Measurements from ENCODE around the gene STAMBPL1.

Gene STAMBPL1

DNA sequence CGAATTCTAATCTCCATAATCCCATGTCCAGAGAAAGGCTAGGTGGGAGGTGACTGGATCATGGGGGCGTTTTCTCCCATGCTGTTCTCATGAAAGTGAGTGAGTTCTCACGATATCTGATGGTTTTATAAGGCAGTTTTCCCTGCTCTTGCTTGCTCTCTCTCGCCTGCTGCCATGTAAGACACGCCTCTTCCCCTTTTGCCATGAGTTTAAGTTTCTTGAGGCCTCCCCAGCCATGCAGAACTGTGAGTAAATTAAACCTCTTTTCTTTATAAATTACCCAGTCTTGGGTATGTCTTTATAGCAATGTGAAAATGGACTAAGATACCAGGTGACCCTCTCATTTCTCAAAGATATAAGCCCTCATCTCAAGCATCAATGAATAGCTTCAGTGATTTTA, 73.6 kb downstream of the STAMBPL1 start:
- TF ChIP-seq, protein P1, sequence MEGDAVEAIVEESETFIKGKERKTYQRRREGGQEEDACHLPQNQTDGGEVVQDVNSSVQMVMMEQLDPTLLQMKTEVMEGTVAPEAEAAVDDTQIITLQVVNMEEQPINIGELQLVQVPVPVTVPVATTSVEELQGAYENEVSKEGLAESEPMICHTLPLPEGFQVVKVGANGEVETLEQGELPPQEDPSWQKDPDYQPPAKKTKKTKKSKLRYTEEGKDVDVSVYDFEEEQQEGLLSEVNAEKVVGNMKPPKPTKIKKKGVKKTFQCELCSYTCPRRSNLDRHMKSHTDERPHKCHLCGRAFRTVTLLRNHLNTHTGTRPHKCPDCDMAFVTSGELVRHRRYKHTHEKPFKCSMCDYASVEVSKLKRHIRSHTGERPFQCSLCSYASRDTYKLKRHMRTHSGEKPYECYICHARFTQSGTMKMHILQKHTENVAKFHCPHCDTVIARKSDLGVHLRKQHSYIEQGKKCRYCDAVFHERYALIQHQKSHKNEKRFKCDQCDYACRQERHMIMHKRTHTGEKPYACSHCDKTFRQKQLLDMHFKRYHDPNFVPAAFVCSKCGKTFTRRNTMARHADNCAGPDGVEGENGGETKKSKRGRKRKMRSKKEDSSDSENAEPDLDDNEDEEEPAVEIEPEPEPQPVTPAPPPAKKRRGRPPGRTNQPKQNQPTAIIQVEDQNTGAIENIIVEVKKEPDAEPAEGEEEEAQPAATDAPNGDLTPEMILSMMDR (IDR thresholded peaks at IDR 0.05; ENCODE audit: unreplicated experiment in 3 of 3): no peak
- no peaks in the 10 kb centered on the region for H3K36me3 Mint-ChIP-seq (ENCODE audit: low read depth)
- H3K27me3 Mint-ChIP-seq (ENCODE audit: low read depth): peaks cover 4% of the 10 kb centered on the region
- peak overlapping the region; percentile 12 to 96 (median 91) for H3K27ac Mint-ChIP-seq
- H3K4me3 Mint-ChIP-seq: peak overlapping the region in 1 of 3 experiments; percentile 10
- H3K4me1 Mint-ChIP-seq: peaks cover 58% of the 10 kb centered on the region
- H3K9me3 Mint-ChIP-seq: no peaks in the 10 kb centered on the region

DNA sequence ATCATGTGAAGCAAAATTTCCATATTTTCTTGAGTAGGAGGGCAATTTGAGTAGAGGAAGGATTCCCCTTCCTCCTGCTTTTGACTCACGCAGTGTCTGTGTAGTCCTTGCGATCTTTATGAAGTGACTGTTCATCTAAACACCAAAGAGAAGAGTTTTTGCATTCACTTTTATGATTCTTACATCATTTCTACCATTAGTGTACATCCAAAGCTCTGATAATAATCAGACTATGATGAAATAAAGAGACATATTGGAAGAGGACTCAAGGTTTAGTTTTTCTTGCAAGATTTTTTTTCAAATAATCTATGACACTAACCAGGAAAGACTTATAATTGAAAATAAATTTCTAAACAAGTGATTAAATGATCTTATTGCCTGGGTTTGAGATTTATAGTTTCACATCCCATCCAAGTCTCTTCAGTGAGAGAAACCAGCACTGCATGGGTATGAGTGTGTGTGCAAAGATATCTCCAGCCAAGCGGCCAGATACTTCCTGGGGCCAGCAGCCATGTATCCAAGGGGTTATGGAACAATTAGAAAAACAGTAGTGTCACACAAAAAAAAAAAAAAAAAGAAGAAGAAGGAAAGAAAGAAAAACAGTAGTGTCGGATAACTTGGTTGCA, 74.5 kb downstream of the STAMBPL1 start:
- H3K4me3 Mint-ChIP-seq: no peak overlapping the region
- H3K4me1 Mint-ChIP-seq: peaks cover 50% of the 10 kb centered on the region
- H3K36me3 Mint-ChIP-seq (ENCODE audit: low read depth): no peaks in the 10 kb centered on the region
- no peaks in the 10 kb centered on the region for H3K9me3 Mint-ChIP-seq
- peaks cover 4% of the 10 kb centered on the region for H3K27me3 Mint-ChIP-seq (ENCODE audit: low read depth)
- H3K27ac Mint-ChIP-seq: peak overlapping the region in 2 of 3 experiments; percentile 9 to 96
- TF ChIP-seq, protein P1 (IDR thresholded peaks at IDR 0.05; ENCODE audit: unreplicated experiment in 3 of 3): no peak

DNA sequence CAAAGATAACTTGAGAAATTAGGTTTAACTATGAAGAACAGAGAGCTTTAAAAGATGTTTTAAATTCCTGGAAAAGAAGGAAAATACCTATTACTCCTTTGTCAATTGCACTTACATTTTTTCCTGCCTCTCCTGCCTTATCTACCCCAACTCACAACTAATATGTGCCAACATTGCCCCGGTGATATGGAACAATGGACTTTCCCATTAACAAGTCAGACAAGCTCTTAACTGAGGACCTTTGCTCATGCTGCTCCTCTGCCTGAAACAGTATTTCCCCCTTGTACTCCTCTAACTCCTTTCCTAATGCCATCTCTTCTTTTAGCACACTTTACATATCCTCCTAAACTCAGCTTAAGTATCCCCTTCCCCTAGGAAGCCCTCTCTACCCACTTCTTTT, 77.3 kb downstream of the STAMBPL1 start:
- H3K36me3 Mint-ChIP-seq (ENCODE audit: low read depth): no peaks in the 10 kb centered on the region
- TF ChIP-seq, protein P1 (IDR thresholded peaks at IDR 0.05; ENCODE audit: unreplicated experiment in 3 of 3): no peak
- H3K4me1 Mint-ChIP-seq: peaks cover 24% of the 10 kb centered on the region
- no peaks in the 10 kb centered on the region for H3K9me3 Mint-ChIP-seq
- H3K27me3 Mint-ChIP-seq (ENCODE audit: low read depth): peaks cover 4% of the 10 kb centered on the region
- no peak overlapping the region for H3K4me3 Mint-ChIP-seq
- no peak overlapping the region for H3K27ac Mint-ChIP-seq

DNA sequence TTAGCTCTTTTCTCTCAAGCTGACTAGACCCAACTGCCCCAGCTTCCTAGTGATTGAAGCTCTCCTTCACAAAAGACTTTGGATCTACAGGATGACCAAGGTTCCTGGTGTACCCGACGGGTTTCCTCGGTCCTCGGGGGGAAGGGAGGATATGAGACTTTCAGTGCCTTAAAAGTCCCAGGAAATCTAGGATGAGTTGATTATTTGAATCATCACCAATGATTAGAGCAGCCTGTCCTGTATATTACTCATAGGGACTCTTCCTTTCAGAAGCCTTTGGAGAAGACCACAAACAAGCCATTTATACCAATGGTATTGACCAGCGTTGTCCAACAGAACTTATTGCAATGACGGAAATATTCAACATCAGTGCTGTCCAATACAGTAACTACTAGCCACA, 78.7 kb downstream of the STAMBPL1 start:
- Mint-ChIP-seq H3K9me3 (no peaks in the 10 kb centered on the region), H3K4me1 (peaks cover 12% of the 10 kb centered on the region), H3K4me3 (no peak overlapping the region), H3K36me3 (ENCODE audit: low read depth) (no peaks in the 10 kb centered on the region), H3K27ac (no peak overlapping the region), H3K27me3 (ENCODE audit: low read depth) (peaks cover 4% of the 10 kb centered on the region)
- TF ChIP-seq, protein P1 (IDR thresholded peaks at IDR 0.05; ENCODE audit: unreplicated experiment in 3 of 3): no peak

DNA sequence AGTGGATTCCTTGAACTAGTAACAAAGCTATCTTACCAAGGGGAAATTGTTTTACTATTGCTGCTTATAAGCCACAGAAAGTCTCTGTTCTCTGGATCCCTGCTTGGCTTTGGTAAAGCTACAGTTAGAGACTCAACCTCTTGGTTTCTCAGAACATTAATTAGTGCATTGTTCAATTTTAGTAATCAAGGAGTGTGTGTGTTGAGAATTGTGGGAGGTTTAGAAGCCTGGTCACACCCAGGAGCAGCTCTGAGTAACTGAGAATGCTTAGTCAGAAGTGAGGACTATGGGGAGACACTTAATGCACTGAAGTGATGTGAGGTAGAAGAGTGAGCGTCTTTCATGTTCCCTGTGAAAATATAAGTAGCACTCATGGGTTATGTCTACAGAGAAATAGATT, 80.8 kb downstream of the STAMBPL1 start:
- Mint-ChIP-seq H3K9me3 (no peaks in the 10 kb centered on the region), H3K27me3 (ENCODE audit: low read depth) (peaks cover 4% of the 10 kb centered on the region), H3K27ac (no peak overlapping the region), H3K4me3 (no peak overlapping the region), H3K4me1 (peaks cover 13% of the 10 kb centered on the region), H3K36me3 (ENCODE audit: low read depth) (no peaks in the 10 kb centered on the region)
- TF ChIP-seq, protein P1 (IDR thresholded peaks at IDR 0.05; ENCODE audit: unreplicated experiment in 3 of 3): no peak

DNA sequence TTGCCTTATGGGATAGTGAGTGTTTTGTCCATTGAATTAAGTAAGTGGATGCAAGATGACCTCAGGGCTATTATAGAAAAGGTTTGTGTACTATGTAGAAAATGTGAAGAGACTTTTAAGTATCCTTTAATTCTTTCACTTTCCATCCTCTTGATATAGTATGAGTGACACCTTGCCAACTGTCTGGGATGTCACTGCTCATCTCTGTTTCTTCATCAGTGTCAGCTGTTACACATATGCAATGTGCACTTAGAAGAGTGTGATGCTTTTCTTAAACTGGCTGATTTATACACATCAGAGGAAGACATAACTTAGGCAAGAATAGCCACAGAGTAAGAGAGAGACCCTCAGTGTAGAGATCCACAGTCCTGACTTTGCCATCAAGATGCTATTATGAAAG, 81.2 kb downstream of the STAMBPL1 start:
- Mint-ChIP-seq H3K27ac (no peak overlapping the region), H3K36me3 (ENCODE audit: low read depth) (no peaks in the 10 kb centered on the region), H3K9me3 (no peaks in the 10 kb centered on the region), H3K4me3 (no peak overlapping the region), H3K27me3 (ENCODE audit: low read depth) (peaks cover 4% of the 10 kb centered on the region), H3K4me1 (peaks cover 18% of the 10 kb centered on the region)
- TF ChIP-seq, protein P1 (IDR thresholded peaks at IDR 0.05; ENCODE audit: unreplicated experiment in 3 of 3): no peak
